ENCODE measurements around the gene KRT7.
"Not testable (repeated sequence)": the region's sequence is repeated elsewhere in the genome, so short reads cannot be mapped to it uniquely, and the experiment has no call there.

Gene KRT7

GRCh38 chr12:52249511-52250047 lies 16.5 kb downstream of the KRT7 start:
- H3K27ac ChIP-seq (ENCODE audit: low read depth, low read length): no peak overlapping the region
- H3K4me2 ChIP-seq (ENCODE audit: low read depth, low read length, poor library complexity, severe bottlenecking): no peak overlapping the region
- no peaks in the 10 kb centered on the region for H4K20me1 ChIP-seq (ENCODE audit: low read depth, low read length)
- no peaks in the 10 kb centered on the region for H3K27me3 ChIP-seq (ENCODE audit: low read length)
- H3K36me3 ChIP-seq (ENCODE audit: low read length): no peaks in the 10 kb centered on the region
- no peaks in the 10 kb centered on the region for H3K9me3 ChIP-seq (ENCODE audit: insufficient read depth, low read length)
- H3K79me2 ChIP-seq (ENCODE audit: insufficient read depth, low read length): no peaks in the 10 kb centered on the region
- H3K9ac ChIP-seq (ENCODE audit: low read length): no peak overlapping the region
- no peak overlapping the region for H3K4me3 ChIP-seq (ENCODE audit: insufficient read depth, low read length, poor library complexity, severe bottlenecking)
- no peaks in the 10 kb centered on the region for H3F3A ChIP-seq (ENCODE audit: insufficient read depth)
- TF ChIP-seq EZH2phosphoT487 (conservative IDR thresholded peaks at IDR 0.05; ENCODE audit: low read length) (no peak), CTCF (IDR thresholded peaks at IDR 0.05; ENCODE audit: insufficient read depth, low read length, poor library complexity, severe bottlenecking) (no peak)
- H2AFZ ChIP-seq (ENCODE audit: low read depth, low read length, severe bottlenecking): no peak overlapping the region
- no peaks in the 10 kb centered on the region for H3K9me2 ChIP-seq (replicated peaks; ENCODE audit: insufficient read depth, low read length)

GRCh38 chr12:52250048-52250990 lies 17.3 kb downstream of the KRT7 start:
- no peak for TF ChIP-seq EZH2phosphoT487 (conservative IDR thresholded peaks at IDR 0.05; ENCODE audit: low read length)
- TF ChIP-seq CTCF (IDR thresholded peaks at IDR 0.05; ENCODE audit: insufficient read depth, low read length, poor library complexity, severe bottlenecking): no peak
- Histone ChIP-seq H3K4me2 (ENCODE audit: low read depth, low read length, poor library complexity, severe bottlenecking) (no peak overlapping the region), H3K27me3 (ENCODE audit: low read length) (no peaks in the 10 kb centered on the region), H3K79me2 (ENCODE audit: insufficient read depth, low read length) (no peaks in the 10 kb centered on the region), H4K20me1 (ENCODE audit: low read depth, low read length) (no peaks in the 10 kb centered on the region), H3K9me3 (ENCODE audit: insufficient read depth, low read length) (no peaks in the 10 kb centered on the region), H3K36me3 (ENCODE audit: low read length) (no peaks in the 10 kb centered on the region), H3K27ac (ENCODE audit: low read depth, low read length) (no peak overlapping the region), H3K4me3 (ENCODE audit: insufficient read depth, low read length, poor library complexity, severe bottlenecking) (no peak overlapping the region), H2AFZ (ENCODE audit: low read depth, low read length, severe bottlenecking) (no peak overlapping the region), H3K9ac (ENCODE audit: low read length) (no peak overlapping the region), H3F3A (ENCODE audit: insufficient read depth) (no peaks in the 10 kb centered on the region), H3K9me2 (replicated peaks; ENCODE audit: insufficient read depth, low read length) (no peaks in the 10 kb centered on the region)

- H3K79me2 ChIP-seq (ENCODE audit: insufficient read depth, low read length): no peaks in the 10 kb centered on the region
- no peak overlapping the region for H3K4me2 ChIP-seq (ENCODE audit: low read depth, low read length, poor library complexity, severe bottlenecking)
- H3K9ac ChIP-seq (ENCODE audit: low read length): no peak overlapping the region
- no peaks in the 10 kb centered on the region for H3K36me3 ChIP-seq (ENCODE audit: low read length)
- H2AFZ ChIP-seq (ENCODE audit: low read depth, low read length, severe bottlenecking): no peak overlapping the region
- no peaks in the 10 kb centered on the region for H3K9me3 ChIP-seq (ENCODE audit: insufficient read depth, low read length)
- H3K9me2 ChIP-seq (replicated peaks; ENCODE audit: insufficient read depth, low read length): no peaks in the 10 kb centered on the region
- no peaks in the 10 kb centered on the region for H3F3A ChIP-seq (ENCODE audit: insufficient read depth)
- TF ChIP-seq CTCF (IDR thresholded peaks at IDR 0.05; ENCODE audit: insufficient read depth, low read length, poor library complexity, severe bottlenecking) (no peak), EZH2phosphoT487 (conservative IDR thresholded peaks at IDR 0.05; ENCODE audit: low read length) (no peak)
- H4K20me1 ChIP-seq (ENCODE audit: low read depth, low read length): no peaks in the 10 kb centered on the region
- H3K27me3 ChIP-seq (ENCODE audit: low read length): no peaks in the 10 kb centered on the region
- H3K4me3 ChIP-seq (ENCODE audit: insufficient read depth, low read length, poor library complexity, severe bottlenecking): no peak overlapping the region
- H3K27ac ChIP-seq (ENCODE audit: low read depth, low read length): no peak overlapping the region
Measured at GRCh38 chr12:52251367-52252051, 18.5 kb downstream of the KRT7 start.

- not testable (repeated sequence) for H3K4me2 ChIP-seq (ENCODE audit: low read depth, low read length, poor library complexity, severe bottlenecking); H3K4me3 ChIP-seq (ENCODE audit: insufficient read depth, low read length, poor library complexity, severe bottlenecking); H3K9me3 ChIP-seq (ENCODE audit: insufficient read depth, low read length); H3K9me2 ChIP-seq (replicated peaks; ENCODE audit: insufficient read depth, low read length); H3K27me3 ChIP-seq (ENCODE audit: low read length); H2AFZ ChIP-seq (ENCODE audit: low read depth, low read length, severe bottlenecking); H3K79me2 ChIP-seq (ENCODE audit: insufficient read depth, low read length); H4K20me1 ChIP-seq (ENCODE audit: low read depth, low read length); H3F3A ChIP-seq (ENCODE audit: insufficient read depth); H3K9ac ChIP-seq (ENCODE audit: low read length); H3K27ac ChIP-seq (ENCODE audit: low read depth, low read length); H3K36me3 ChIP-seq (ENCODE audit: low read length)
Measured at GRCh38 chr12:52252175-52252615, 19.2 kb downstream of the KRT7 start.
